ENCODE data around the gene CACNA2D3.
"Not testable (repeated sequence)": the region's sequence is repeated elsewhere in the genome, so short reads cannot be mapped to it uniquely, and the experiment has no call there.

CACNA2D3 gene

DNA sequence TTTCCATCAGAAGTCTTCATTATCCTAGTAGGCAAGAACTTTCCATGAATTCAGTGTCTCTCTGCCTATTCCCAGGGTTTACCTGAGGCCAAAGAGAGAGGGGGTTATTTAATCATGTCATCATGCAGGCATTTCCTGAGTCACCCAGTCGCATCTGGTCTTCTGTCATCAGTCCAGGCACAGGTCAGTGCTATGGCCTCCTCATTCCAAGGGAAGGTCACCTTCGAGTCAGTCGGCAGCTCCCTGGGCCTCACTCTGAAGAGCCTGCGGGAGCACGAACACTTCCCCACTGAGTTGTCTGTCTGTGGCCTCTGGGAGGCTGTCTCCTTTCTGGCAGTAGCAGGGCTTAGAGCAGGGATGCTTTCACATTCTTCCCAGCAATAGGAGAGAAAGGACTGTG, 831.7 kb downstream of the CACNA2D3 start:
- no peak for DNase-seq

GRCh38 chr3:54954521-54954920, 832.2 kb downstream of the CACNA2D3 start:
- DNase-seq, result no peak

- DNase-seq, result no peak
Measured at GRCh38 chr3:54955496-54955895, 833.1 kb downstream of the CACNA2D3 start.

DNA sequence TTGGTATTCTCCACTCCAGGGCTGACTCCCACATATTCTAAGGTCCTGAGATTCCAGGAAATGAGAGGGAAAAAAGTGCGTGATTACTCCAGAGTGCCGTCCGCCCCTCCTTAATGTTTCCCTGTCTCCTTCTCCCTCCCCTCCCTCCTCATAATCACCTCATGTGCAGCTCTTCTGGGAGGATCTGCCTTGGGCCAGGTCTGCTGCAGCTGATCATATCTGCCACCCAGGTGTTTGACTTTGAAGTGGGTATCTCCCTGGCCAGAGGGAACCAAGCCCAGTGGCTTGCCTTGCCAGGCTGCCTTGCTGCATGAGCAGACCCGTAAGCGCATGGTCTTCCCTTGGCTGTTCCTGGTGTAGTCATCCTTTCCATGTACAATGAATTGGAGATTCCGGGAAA, 833.6 kb downstream of the CACNA2D3 start:
- DNase-seq, result no peak

- DNase-seq, result no peak
Measured at GRCh38 chr3:54957711-54958110, 835.4 kb downstream of the CACNA2D3 start.

- no peak for DNase-seq
Measured at GRCh38 chr3:54960082-54960481, 837.7 kb downstream of the CACNA2D3 start.

- DNase-seq, result no peak
Measured at GRCh38 chr3:54960701-54961100, 838.3 kb downstream of the CACNA2D3 start.

DNA sequence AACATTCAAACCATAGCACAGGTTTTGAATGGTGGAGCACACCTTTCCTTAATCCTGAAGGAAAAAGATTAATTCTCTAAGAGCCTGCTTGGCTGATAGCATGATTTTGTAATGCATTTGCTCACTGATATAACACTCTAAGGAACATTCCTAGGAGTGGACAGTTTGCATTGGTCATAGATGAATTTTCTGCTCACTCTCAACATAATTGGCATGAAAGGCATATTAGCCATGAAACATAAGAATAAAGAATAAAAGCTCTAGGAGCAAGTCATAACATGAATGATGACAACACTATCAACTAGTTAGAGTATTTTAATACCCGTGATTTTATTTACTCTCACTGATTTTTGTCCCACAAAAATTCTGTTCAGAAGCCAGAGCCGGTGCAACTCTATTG, 839.8 kb downstream of the CACNA2D3 start:
- no peak for DNase-seq

GRCh38 chr3:54963641-54964040, 841.3 kb downstream of the CACNA2D3 start:
- DNase-seq, result no peak

GRCh38 chr3:54964081-54964480, 841.7 kb downstream of the CACNA2D3 start:
- no peak for DNase-seq

GRCh38 chr3:54965746-54966145, 843.4 kb downstream of the CACNA2D3 start:
- DNase-seq, result no peak

DNA sequence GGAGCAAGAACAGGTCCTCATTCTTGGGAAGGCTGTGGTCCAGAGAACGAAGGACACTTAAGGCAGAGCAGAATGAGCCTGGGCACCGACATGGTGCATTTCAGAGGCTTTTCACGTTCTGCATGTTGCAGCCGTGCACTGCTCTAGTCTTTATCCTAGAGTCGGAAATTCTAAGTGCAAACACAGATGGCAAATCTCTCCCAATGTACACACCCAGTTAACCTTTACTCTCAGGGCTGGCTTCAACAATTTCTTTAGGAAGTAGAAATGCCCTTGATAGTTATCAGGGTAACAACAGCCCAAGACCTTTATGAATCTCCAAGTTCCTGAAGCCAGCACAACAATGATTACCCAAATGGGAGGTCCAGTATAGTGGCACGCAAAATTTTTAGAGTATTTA, 844.6 kb downstream of the CACNA2D3 start:
- DNase-seq, result no peak

- DNase-seq, result no peak
Measured at GRCh38 chr3:54967731-54968161, 845.4 kb downstream of the CACNA2D3 start.

- DNase-seq, result no peak
Measured at GRCh38 chr3:54968546-54969172, 846.3 kb downstream of the CACNA2D3 start.

DNA sequence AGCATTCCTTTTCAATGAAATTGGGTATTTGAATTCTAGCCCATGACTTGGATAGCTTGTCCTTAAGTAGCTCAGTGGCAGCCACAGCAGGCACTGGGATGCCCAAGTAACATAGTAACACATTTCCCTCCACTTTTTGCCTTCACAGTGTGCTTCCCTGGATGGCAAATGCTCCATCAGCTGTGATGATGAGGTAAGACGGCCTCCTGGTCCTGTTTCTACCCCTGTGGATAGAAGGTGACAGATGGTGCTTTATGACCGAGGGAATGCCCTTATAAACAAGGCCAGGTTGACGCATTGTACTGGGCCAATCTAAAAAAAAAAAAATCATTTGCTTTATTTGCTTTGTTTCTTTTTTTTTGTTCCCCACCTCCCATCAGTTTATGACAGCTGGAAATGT, 847.3 kb downstream of the CACNA2D3 start:
- peak; percentile 56 for DNase-seq

- no peak for DNase-seq
Measured at GRCh38 chr3:54970895-54971294, 848.5 kb downstream of the CACNA2D3 start.

DNA sequence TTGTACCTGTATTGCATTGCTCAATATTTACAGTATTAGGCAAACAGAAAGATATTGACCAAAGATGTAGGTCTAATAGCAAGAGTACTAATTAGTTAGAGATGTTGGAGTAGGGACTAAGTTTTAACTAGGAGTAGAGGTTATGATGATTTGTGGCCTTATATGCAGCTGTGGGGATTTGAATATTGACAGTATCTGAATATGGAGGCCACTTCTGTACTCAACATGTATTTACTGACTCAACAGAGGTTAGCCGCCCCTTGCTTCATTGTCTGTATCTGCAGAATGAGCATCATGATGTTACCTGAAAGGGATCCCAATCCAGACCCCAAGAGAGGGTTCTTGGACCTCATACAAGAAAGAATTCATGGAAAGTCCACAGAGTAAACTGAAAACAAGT, 855.1 kb downstream of the CACNA2D3 start:
- DNase-seq, result no peak

- DNase-seq, result not testable (repeated sequence)
Measured at GRCh38 chr3:54977946-54978345, 855.6 kb downstream of the CACNA2D3 start.

DNA sequence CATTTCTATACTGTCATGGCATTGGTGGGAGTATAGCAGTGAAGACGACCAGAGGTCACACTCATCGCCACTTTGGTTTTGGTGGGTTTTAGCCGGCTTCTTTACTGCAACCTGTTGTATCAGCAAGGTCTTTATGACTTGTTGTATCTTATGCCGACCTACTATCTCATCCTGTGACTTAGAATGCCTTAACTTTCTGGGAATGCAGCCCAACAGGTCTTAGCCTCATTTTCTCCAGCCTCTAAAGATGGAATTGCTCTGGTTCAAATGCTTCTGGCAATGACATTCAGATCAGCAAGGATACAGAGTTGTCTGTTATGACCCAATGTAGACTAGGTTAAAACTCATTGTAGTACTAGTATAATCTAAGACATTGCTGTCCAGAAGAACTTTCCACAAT, 860.5 kb downstream of the CACNA2D3 start:
- DNase-seq, result no peak

GRCh38 chr3:54983266-54984099, 861.1 kb downstream of the CACNA2D3 start:
- DNase-seq, result no peak

DNA sequence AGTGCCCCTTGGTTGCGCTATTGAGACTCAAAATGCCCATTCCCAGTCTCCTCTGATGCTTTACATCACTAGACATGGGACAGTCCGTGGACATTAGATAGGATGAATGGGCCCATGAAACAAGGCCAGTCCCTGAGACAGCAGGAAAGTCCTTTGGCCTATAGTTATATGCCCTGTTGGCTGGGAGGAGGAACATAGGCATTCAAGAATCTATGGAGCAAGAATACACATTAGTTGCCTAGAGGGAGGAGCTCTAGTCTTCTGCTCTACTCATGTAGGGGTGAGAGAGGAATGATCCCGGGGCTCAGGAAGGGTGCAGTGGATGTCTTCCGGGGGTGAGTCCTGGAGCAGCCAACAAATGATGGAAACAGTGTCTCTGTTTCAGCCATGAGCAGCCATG, 863.5 kb downstream of the CACNA2D3 start:
- DNase-seq, result no peak

- no peak for DNase-seq
Measured at GRCh38 chr3:54986294-54986693, 863.9 kb downstream of the CACNA2D3 start.

DNA sequence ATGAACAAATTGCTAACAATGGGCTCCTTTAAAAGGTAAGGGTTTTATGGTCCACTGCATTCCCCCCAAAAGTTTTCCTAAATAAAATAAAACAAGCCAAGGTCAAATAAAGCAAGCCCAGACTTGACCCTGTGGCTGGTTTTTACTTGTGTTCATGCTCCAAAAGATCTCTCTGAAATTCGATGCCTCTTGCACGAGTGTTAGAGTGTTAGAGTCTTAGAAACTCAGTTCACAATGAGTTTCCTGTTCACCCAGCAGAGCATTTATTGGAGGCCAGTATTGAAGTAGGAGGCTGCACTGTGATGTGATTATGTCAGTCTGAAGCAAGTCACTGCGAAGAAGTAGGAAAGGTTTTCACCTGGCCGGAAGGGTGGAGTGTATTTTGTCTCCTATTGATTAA, 865.4 kb downstream of the CACNA2D3 start:
- no peak for DNase-seq

DNA sequence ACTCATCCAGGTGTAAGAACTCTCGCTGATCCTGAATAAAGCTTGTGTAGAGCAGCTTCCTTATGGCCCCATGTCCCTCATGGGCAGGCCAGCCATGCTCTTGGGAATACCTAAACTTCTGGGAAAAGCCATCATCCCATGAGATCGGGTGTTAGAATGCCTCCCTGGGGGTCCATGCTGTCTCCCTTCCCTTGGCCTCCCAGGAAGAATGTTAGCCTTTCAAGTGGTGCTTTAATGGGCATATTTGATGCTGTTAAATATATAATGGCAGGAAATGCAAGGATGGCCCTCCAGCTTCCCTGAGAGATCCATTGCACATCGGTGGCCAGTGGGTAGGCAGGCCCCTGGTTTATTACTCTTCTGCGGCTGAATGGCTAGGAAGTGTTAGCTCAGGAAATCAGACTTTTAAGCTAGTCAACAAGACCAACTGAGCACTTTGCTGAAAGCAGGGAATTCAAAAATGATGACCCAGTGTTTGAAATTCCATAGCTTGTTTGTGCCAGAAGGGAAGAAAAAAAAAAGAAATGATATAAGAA, 866.0 kb downstream of the CACNA2D3 start:
- no peak for DNase-seq

Data from DMS 273 treated with DMSO at 0.1 percent for 48 hours (cell line).